Measurements from ENCODE around the gene CDAN1.

CDAN1 gene

GRCh38 chr15:42732095-42732827 lies 4.7 kb downstream of the CDAN1 start:
- DNase-seq = no peak

GRCh38 chr15:42731461-42731860 lies 5.5 kb downstream of the CDAN1 start:
- no peak for DNase-seq

GRCh38 chr15:42730536-42730935 lies 6.4 kb downstream of the CDAN1 start:
- DNase-seq = no peak

- no peak for DNase-seq
Observed at GRCh38 chr15:42730135-42730534, 6.8 kb downstream of the CDAN1 start.

GRCh38 chr15:42729409-42729808 lies 7.5 kb downstream of the CDAN1 start:
- no peak for DNase-seq

- no peak for DNase-seq
Observed at GRCh38 chr15:42728972-42729371, 8.0 kb downstream of the CDAN1 start.

GRCh38 chr15:42728560-42728959 lies 8.4 kb downstream of the CDAN1 start:
- DNase-seq = no peak

- no peak for DNase-seq
Observed at GRCh38 chr15:42727750-42728381, 9.1 kb downstream of the CDAN1 start.

GRCh38 chr15:42726114-42726513 lies 10.8 kb downstream of the CDAN1 start:
- no peak for DNase-seq

GRCh38 chr15:42725331-42725903 lies 11.5 kb downstream of the CDAN1 start:
- DNase-seq = no peak

- DNase-seq = no peak
Observed at GRCh38 chr15:42724276-42724675, 12.7 kb downstream of the CDAN1 start.

GRCh38 chr15:42723068-42723467 lies 13.9 kb downstream of the CDAN1 start:
- DNase-seq = no peak

GRCh38 chr15:42721916-42722315 lies 15.0 kb downstream of the CDAN1 start:
- no peak for DNase-seq

- DNase-seq = no peak
Observed at GRCh38 chr15:42721016-42721415, 15.9 kb downstream of the CDAN1 start.

GRCh38 chr15:42720071-42720470 lies 16.9 kb downstream of the CDAN1 start:
- DNase-seq = no peak

GRCh38 chr15:42719043-42719442 lies 17.9 kb downstream of the CDAN1 start:
- no peak for DNase-seq

- no peak for DNase-seq
Observed at GRCh38 chr15:42716626-42717025, 20.3 kb downstream of the CDAN1 start.

- DNase-seq = no peak
Observed at GRCh38 chr15:42716125-42716524, 20.8 kb downstream of the CDAN1 start.

- no peak for DNase-seq
Observed at GRCh38 chr15:42712584-42712983, 24.3 kb downstream of the CDAN1 start.

- no peak for DNase-seq
Observed at GRCh38 chr15:42711746-42712145, 25.2 kb downstream of the CDAN1 start.

GRCh38 chr15:42710662-42711061 lies 26.3 kb downstream of the CDAN1 start:
- DNase-seq = no peak

- DNase-seq = no peak
Observed at GRCh38 chr15:42707873-42708544, 28.9 kb downstream of the CDAN1 start.

GRCh38 chr15:42707068-42707467 lies 29.9 kb downstream of the CDAN1 start:
- no peak for DNase-seq

- DNase-seq = no peak
Observed at GRCh38 chr15:42705336-42705735, 31.6 kb downstream of the CDAN1 start.

Data from right forelimb (tissue), 1 donor.